Activated CD4-positive, alpha-beta T cell treated with anti-CD3 and anti-CD28 coated beads, Interleukin-2, amount 50 U/mL, for 48 hours (primary cell): ENCODE data around the gene COA4.
"Not testable (repeated sequence)": the region's sequence is repeated elsewhere in the genome, so short reads cannot be mapped to it uniquely, and the experiment has no call there.

Experiments used
- DNase-seq, 2 experiments: peaks; one replicate each; pipeline ENCODE4 v3.0.0-alpha.2; 2020

COA4 gene

GRCh38 chr11:73876424-73877310 lies at the start of gene COA4, which contains the start of gene PAAF1:
TSS of gene COA4 (minus strand) at chr11:73876846. CDS start at chr11:73873378, 3,468 bp downstream.
TSS of gene PAAF1 (plus strand) at chr11:73876999. CDS start at chr11:73877022, 23 bp downstream.
- DNase-seq, result peak; percentile 95

- no peak for DNase-seq
Measured at GRCh38 chr11:73921180-73921579, 44.5 kb upstream of the COA4 start.

- no peak for DNase-seq
Measured at GRCh38 chr11:73916435-73916834, 39.8 kb upstream of the COA4 start.

- no peak for DNase-seq
Measured at GRCh38 chr11:73914284-73914683, 37.6 kb upstream of the COA4 start.

- no peak for DNase-seq
Measured at GRCh38 chr11:73913472-73913871, 36.8 kb upstream of the COA4 start.

GRCh38 chr11:73912026-73912425 lies 35.4 kb upstream of the COA4 start:
- no peak for DNase-seq

GRCh38 chr11:73907191-73907590 lies 30.5 kb upstream of the COA4 start:
- peak in 1 of 2 experiments; percentile 21 for DNase-seq

GRCh38 chr11:73902303-73902702 lies 25.7 kb upstream of the COA4 start:
- no peak for DNase-seq

- DNase-seq, result no peak
Measured at GRCh38 chr11:73894725-73895335, 18.2 kb upstream of the COA4 start.

GRCh38 chr11:73893041-73893440 lies 16.4 kb upstream of the COA4 start:
- no peak for DNase-seq

- DNase-seq, result no peak
Measured at GRCh38 chr11:73889536-73889935, 12.9 kb upstream of the COA4 start.

GRCh38 chr11:73889019-73889418 lies 12.4 kb upstream of the COA4 start:
- DNase-seq, result no peak

GRCh38 chr11:73888244-73888643 lies 11.6 kb upstream of the COA4 start:
- no peak for DNase-seq

- DNase-seq, result no peak
Measured at GRCh38 chr11:73883856-73884255, 7.2 kb upstream of the COA4 start.

GRCh38 chr11:73880449-73880848 lies 3.8 kb upstream of the COA4 start:
- DNase-seq, result not testable (repeated sequence)

GRCh38 chr11:73878771-73879170 lies 2.1 kb upstream of the COA4 start:
- no peak for DNase-seq

GRCh38 chr11:73875840-73876239 lies 806 bp downstream of the COA4 start:
- peak in 1 of 2 experiments; percentile 8 for DNase-seq

- DNase-seq, result no peak
Measured at GRCh38 chr11:73875380-73875779, 1.3 kb downstream of the COA4 start.

GRCh38 chr11:73872749-73873357 lies 3.8 kb downstream of the COA4 start:
- DNase-seq, result no peak

GRCh38 chr11:73870261-73870660 lies 6.4 kb downstream of the COA4 start:
- no peak for DNase-seq

GRCh38 chr11:73869332-73869949 lies 7.2 kb downstream of the COA4 start:
- DNase-seq, result no peak

- DNase-seq, result no peak
Measured at GRCh38 chr11:73866586-73866996, 10.1 kb downstream of the COA4 start.

- DNase-seq, result no peak
Measured at GRCh38 chr11:73866095-73866579, 10.5 kb downstream of the COA4 start.
